TTC549 (cell line): Measurements from ENCODE around the gene LURAP1L.
A peak's percentile ranks its signal among the peaks of the same experiment; 100 is the strongest.
"Not testable (repeated sequence)": the region's sequence is repeated elsewhere in the genome, so short reads cannot be mapped to it uniquely, and the experiment has no call there.

Experiments used
- FAIRE-seq: peaks from 2 replicates; lab custom pipeline; 2012; peaks lifted over from hg19 to GRCh38; lab: Jason Lieb, UNC

LURAP1L gene

GRCh38 chr9:12860998-12861397, 86.2 kb downstream of the LURAP1L start:
- FAIRE-seq: no peak

GRCh38 chr9:12862611-12863410, 88.0 kb downstream of the LURAP1L start:
- peak; percentile 25 for FAIRE-seq

GRCh38 chr9:12863618-12864017, 88.8 kb downstream of the LURAP1L start:
- peak; percentile 11 for FAIRE-seq

GRCh38 chr9:12865380-12865779, 90.6 kb downstream of the LURAP1L start:
- FAIRE-seq: not testable (repeated sequence)
